K562 (cell line): ENCODE data around the gene LAMB3. TPM values are rescaled to one million over a fixed set of nuclear protein-coding genes. Genes with fewer than 3 reads are reported as not detected.

Experiments
- BCL6 ChIP-seq: fragments of 250-450 bp; sonication (Bioruptor Pico); IDR thresholded peaks from 2 replicates; pipeline ENCODE4 v1.4.0; 2020
- CCNT2 ChIP-seq: IDR thresholded peaks from 2 replicates; pipeline ENCODE4 v1.6.1; 2011; ENCODE audit warnings: borderline replicate concordance, low read depth, mild to moderate bottlenecking, moderate library complexity, mixed read lengths, low read length; ENCODE audit not compliant: insufficient read length; ENCODE audit errors: extremely low read depth
- CHD4 ChIP-seq: fragments of 200-600 bp; sonication (generic); IDR thresholded peaks from 3 replicates; pipeline ENCODE4 v1.6.1; 2012; ENCODE audit warnings: low read depth, mild to moderate bottlenecking, mixed read lengths, low read length, inconsistent platforms; ENCODE audit not compliant: insufficient read depth, insufficient replicate concordance, poor library complexity, severe bottlenecking
- DNMT1 ChIP-seq: fragments of 450-650 bp; IDR thresholded peaks from 2 replicates; pipeline ENCODE4 v1.6.1; 2016; ENCODE audit warnings: antibody characterized with exemption, mild to moderate bottlenecking
- HDAC8 ChIP-seq: fragments of 450-650 bp; IDR thresholded peaks from 2 replicates; pipeline ENCODE4 v1.6.1; 2016; ENCODE audit warnings: mild to moderate bottlenecking, missing genetic modification characterization, moderate library complexity, missing compliant biosample characterization
- HDGF ChIP-seq: fragments of 450-650 bp; IDR thresholded peaks from 2 replicates; pipeline ENCODE4 v1.6.1; 2016
- HLTF ChIP-seq: fragments of 450-650 bp; IDR thresholded peaks from 2 replicates; pipeline ENCODE4 v1.6.1; 2016
- KHSRP ChIP-seq: fragments of 450-650 bp; IDR thresholded peaks from 2 replicates; pipeline ENCODE4 v1.6.1; 2017
- LEF1 ChIP-seq: fragments of 450-650 bp; IDR thresholded peaks from 2 replicates; pipeline ENCODE4 v1.6.1; 2016; ENCODE audit warnings: mild to moderate bottlenecking
- SMARCB1 ChIP-seq: IDR thresholded peaks from 2 replicates; pipeline ENCODE4 v1.6.1; 2011; ENCODE audit warnings: improper control_type of control experiment, low read depth; ENCODE audit not compliant: insufficient read length
- SMARCE1 ChIP-seq: fragments of 450-650 bp; IDR thresholded peaks from 2 replicates; pipeline ENCODE4 v1.7.1; 2016; ENCODE audit warnings: mild to moderate bottlenecking
- TCF7L2 ChIP-seq: fragments of 150-350 bp; IDR thresholded peaks from 2 replicates; pipeline ENCODE4 v1.6.1; 2016; ENCODE audit warnings: low read depth, mild to moderate bottlenecking, low read length, moderate library complexity
- TOE1 ChIP-seq, 2 experiments: fragments of 450-650 bp in 1 of 2; sonication (generic) in 1 of 2; formaldehyde crosslinking in 1 of 2; IDR thresholded peaks; 2 replicates each; pipeline versions ENCODE4 v1.7.1 to v1.8.0; 2016 to 2022; ENCODE audit warnings: borderline replicate concordance in 2 of 2, mild to moderate bottlenecking in 2 of 2, antibody characterized with exemption in 1 of 2, inconsistent platforms in 1 of 2, low read depth in 1 of 2, missing genetic modification reagents in 1 of 2, moderate library complexity in 1 of 2
- ZNF174 ChIP-seq: fragments of 250-450 bp; sonication (Bioruptor Pico); IDR thresholded peaks from 2 replicates; pipeline ENCODE4 v1.4.0; 2020; ENCODE audit warnings: mild to moderate bottlenecking
- ZNF175 ChIP-seq: fragments of 200-800 bp; sonication (Bioruptor generic); IDR thresholded peaks from 2 replicates; pipeline ENCODE4 v1.6.1; 2016; ENCODE audit warnings: low read depth, mild to moderate bottlenecking, missing genetic modification characterization, missing compliant biosample characterization
- ZNF212 ChIP-seq: fragments of 450-650 bp; formaldehyde crosslinking; IDR thresholded peaks from 2 replicates; pipeline ENCODE4 v1.4.0; 2020; ENCODE audit warnings: mild to moderate bottlenecking
- ZNF444 ChIP-seq: fragments of 250-450 bp; sonication (Bioruptor Pico); IDR thresholded peaks from 2 replicates; pipeline ENCODE4 v1.4.0; 2020; ENCODE audit warnings: mild to moderate bottlenecking, moderate library complexity
- polyA plus RNA-seq, 8 experiments: library from polyadenylated mRNA; depleted of rRNA in 4 of 8; stranded (reverse) in 5 of 8; unstranded in 3 of 8; fragments of >200 nt; fragmentation: Nextera tagmentation in 2 of 8; fragmentation: Illumina TruSeq in 1 of 8; extraction: Ambion mirVana in 2 of 8; extraction: Trizol in 1 of 8; gene quantifications; 2 replicates each; pipeline versions ENCODE4 v1.2.1 to v1.2.3, GENCODE V29; 2011 to 2014; ENCODE audit warnings: inconsistent platforms in 1 of 8, missing spikeins in 1 of 8
- total RNA-seq, 7 experiments: library from RNA; depleted of rRNA in 6 of 7; stranded (reverse); fragments of >200 nt in 6 of 7; fragmentation: Illumina TruSeq in 2 of 7; extraction: Trizol in 2 of 7; gene quantifications; 2 replicates each; pipeline versions ENCODE4 v1.2.1 to v1.2.3, GENCODE V29; 2011 to 2021; ENCODE audit warnings: low replicate concordance in 1 of 7
- TF ChIP-seq, protein P1 (sequence below): fragments of 450-650 bp; formaldehyde crosslinking; IDR thresholded peaks from 2 replicates; pipeline ENCODE4 v1.4.0; 2020; ENCODE audit warnings: mild to moderate bottlenecking, moderate library complexity
- TF ChIP-seq, protein P2 (sequence below): fragments of 450-650 bp; IDR thresholded peaks from 2 replicates; pipeline ENCODE4 v1.6.1; 2016
- TF ChIP-seq, protein P3 (sequence below): fragments of 250-450 bp; sonication (Bioruptor Pico); IDR thresholded peaks from 2 replicates; pipeline ENCODE4 v1.5.0; 2020; ENCODE audit warnings: mild to moderate bottlenecking, borderline replicate concordance
- TF ChIP-seq, protein P4 (sequence below): fragments of 450-650 bp; formaldehyde crosslinking; IDR thresholded peaks from 2 replicates; pipeline ENCODE4 v1.4.0; 2020; ENCODE audit warnings: mild to moderate bottlenecking, mixed read lengths

LAMB3 gene
- total and polyA plus RNA-seq, 9 of the 15 experiments (the other 6 are each of a cell fraction or from before 2014, with no cell fraction given), result 0.08 to 1.3 (median 0.91) TPM

DNA sequence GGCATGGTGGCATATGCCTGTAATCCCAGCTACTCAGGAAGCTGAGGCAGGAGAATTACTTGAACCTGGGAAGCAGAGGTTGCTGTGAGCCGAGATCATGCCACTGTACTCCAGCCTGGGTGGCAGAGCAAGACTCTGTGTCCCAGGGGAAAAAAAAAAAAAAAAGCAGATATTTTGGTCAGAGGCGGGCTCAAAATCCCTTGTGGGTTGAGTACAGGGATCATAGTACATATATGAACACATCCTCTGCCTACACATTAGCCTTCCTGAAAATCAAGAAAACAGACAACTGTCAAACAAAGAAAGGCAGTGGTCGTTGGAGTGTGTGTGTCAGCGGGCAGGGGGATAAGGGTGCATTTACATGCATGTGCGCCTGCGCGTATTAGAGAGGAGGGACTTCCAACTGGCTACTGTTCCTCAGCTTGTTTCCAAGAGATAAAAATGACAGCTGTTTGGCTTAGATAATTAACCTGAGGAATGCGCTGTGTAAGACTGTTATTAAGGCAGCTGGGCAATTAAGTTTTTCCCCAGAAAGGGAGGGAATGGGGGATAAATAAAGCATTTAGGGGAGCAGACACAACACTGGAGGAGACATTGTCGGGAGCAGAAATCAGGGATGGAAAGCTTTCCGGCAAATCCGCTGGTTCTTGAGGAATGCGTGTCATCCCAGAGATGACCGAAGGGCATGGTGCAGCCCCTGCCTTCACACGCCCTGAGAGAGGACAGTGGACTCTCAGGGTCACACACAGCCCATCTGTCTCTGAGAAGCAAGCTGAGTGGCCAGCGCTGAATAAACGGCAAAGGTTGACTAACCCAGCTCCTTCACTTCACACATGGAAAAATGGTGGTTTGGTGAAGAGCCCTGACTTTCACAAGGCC lies 6.4 kb downstream of the LAMB3 start (continued):
- TF ChIP-seq, protein P1, sequence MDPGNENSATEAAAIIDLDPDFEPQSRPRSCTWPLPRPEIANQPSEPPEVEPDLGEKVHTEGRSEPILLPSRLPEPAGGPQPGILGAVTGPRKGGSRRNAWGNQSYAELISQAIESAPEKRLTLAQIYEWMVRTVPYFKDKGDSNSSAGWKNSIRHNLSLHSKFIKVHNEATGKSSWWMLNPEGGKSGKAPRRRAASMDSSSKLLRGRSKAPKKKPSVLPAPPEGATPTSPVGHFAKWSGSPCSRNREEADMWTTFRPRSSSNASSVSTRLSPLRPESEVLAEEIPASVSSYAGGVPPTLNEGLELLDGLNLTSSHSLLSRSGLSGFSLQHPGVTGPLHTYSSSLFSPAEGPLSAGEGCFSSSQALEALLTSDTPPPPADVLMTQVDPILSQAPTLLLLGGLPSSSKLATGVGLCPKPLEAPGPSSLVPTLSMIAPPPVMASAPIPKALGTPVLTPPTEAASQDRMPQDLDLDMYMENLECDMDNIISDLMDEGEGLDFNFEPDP (CRISPR knock-in tag), result 0 out of 2 replicates have a peak, but pooled peaks have one; percentile 9
- TF ChIP-seq SMARCE1 (peak; percentile 92), TOE1 (IDR thresholded peaks at IDR 0.05; ENCODE audit: borderline replicate concordance) (no peak), TOE1 (CRISPR knock-in tag; IDR thresholded peaks at IDR 0.05; ENCODE audit: borderline replicate concordance, low read depth) (0 out of 2 replicates have a peak, but pooled peaks have one; percentile 11), HDGF (no peak), ZNF174 (CRISPR knock-in tag) (no peak), BCL6 (CRISPR knock-in tag) (peak; percentile 18; the same call in 1 of the 2 replicates), CHD4 (peak; percentile 17), ZNF212 (0 out of 2 replicates have a peak, but pooled peaks have one; percentile 61), SMARCB1 (no peak), LEF1 (peak; percentile 83), HDAC8 (tag) (no peak), TCF7L2 (no peak), DNMT1 (0 out of 2 replicates have a peak, but pooled peaks have one; percentile 23), CCNT2 (peak; percentile 76), KHSRP (no peak), ZNF444 (CRISPR knock-in tag) (0 out of 2 replicates have a peak, but pooled peaks have one; percentile 29), HLTF (no peak), ZNF175 (CRISPR knock-in tag) (peak; percentile 30; the same call in 1 of the 2 replicates)
- TF ChIP-seq, protein P2, sequence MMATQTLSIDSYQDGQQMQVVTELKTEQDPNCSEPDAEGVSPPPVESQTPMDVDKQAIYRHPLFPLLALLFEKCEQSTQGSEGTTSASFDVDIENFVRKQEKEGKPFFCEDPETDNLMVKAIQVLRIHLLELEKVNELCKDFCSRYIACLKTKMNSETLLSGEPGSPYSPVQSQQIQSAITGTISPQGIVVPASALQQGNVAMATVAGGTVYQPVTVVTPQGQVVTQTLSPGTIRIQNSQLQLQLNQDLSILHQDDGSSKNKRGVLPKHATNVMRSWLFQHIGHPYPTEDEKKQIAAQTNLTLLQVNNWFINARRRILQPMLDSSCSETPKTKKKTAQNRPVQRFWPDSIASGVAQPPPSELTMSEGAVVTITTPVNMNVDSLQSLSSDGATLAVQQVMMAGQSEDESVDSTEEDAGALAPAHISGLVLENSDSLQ, result peak; percentile 70
- TF ChIP-seq, protein P3, sequence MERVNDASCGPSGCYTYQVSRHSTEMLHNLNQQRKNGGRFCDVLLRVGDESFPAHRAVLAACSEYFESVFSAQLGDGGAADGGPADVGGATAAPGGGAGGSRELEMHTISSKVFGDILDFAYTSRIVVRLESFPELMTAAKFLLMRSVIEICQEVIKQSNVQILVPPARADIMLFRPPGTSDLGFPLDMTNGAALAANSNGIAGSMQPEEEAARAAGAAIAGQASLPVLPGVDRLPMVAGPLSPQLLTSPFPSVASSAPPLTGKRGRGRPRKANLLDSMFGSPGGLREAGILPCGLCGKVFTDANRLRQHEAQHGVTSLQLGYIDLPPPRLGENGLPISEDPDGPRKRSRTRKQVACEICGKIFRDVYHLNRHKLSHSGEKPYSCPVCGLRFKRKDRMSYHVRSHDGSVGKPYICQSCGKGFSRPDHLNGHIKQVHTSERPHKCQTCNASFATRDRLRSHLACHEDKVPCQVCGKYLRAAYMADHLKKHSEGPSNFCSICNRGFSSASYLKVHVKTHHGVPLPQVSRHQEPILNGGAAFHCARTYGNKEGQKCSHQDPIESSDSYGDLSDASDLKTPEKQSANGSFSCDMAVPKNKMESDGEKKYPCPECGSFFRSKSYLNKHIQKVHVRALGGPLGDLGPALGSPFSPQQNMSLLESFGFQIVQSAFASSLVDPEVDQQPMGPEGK (CRISPR knock-in tag), result no peak
- TF ChIP-seq, protein P4, sequence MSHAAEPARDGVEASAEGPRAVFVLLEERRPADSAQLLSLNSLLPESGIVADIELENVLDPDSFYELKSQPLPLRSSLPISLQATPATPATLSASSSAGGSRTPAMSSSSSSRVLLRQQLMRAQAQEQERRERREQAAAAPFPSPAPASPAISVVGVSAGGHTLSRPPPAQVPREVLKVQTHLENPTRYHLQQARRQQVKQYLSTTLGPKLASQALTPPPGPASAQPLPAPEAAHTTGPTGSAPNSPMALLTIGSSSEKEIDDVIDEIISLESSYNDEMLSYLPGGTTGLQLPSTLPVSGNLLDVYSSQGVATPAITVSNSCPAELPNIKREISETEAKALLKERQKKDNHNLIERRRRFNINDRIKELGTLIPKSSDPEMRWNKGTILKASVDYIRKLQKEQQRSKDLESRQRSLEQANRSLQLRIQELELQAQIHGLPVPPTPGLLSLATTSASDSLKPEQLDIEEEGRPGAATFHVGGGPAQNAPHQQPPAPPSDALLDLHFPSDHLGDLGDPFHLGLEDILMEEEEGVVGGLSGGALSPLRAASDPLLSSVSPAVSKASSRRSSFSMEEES (CRISPR knock-in tag), result peak; percentile 14; the same call in 1 of the 2 replicates
